ENCODE measurements around the gene REV1. TPM values are rescaled to one million over a fixed set of nuclear protein-coding genes. Genes with fewer than 3 reads are reported as not detected.
A peak's percentile ranks its signal among the peaks of the same experiment; 100 is the strongest.
"Not testable (repeated sequence)": the region's sequence is repeated elsewhere in the genome, so short reads cannot be mapped to it uniquely, and the experiment has no call there.

The REV1 gene
- total RNA-seq = 27.1 and 36.0 TPM in 2 replicates

DNA sequence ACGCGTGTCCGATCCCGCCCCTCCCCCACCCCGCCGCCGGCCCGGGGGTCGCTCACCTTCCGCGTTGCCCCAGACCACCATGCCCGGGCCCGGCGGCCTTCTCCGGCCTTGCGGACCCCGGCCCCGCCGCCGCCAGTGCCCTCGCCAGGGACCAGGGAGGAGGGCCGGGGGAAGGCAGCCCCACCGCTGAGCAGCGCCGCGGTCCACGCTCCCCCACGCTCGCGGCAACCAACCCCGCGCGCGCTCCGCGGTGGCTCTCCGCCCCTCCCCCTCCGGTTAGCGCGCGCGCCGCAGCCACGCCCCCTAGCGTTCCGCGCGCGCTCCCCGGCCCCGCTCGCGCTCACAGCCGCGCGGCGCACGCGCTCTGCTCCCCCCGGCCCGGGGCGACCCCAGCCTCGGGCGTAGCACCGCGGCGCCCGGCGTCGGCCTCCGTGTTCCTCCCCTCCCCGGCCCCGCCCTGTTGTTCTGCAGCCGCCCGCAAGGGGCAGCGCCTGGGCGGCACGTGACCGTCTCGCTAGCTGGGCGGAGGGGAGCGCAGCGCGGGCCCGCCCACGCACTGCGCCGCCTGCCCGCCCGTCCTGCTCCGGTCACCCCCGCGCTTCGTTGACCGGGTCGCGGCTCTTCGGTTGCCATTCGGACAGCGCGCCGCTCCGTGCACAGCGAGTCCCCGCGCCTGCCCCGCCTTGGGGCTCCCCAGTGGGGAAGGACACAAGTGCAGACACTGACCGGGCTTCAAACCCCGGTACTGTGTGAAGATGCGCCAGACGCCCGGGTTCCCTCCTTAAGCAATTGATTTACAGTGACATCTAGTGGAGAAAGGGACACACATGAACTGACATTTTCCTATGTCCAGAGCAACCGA lies at the start of gene REV1:
REV1 (minus strand) TSS at position 257 of the 862 bp plus-strand sequence. CDS start 25,042 bp downstream, outside the sequence.
- peak; percentile 76 for DNase-seq (ENCODE audit: extremely low read depth, low read depth, low spot score)

DNA sequence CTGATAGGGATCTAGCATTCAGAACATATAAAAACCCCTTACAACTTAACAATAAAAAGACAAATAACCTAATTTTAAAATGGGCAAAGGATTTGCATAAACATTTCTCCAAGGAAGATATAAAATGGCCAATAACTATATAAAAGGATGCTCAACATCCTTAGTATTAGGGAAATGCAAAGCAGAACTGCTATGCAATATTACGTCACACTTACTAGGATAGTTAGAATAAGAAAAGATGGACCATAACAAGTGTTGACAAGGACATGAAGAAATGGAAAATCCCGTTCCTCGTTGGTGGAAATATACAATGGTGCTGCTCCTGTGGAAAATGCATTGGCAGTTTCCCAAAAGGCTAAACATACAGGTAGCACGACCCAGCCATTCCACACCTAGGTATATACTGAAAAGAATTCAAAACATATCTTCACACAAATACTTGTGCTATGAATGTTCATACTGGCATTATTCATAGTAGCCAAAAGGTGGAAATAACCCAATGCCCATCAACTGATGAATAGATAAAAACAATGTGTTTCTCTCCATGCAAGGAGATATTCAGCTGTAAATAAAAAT lies 48.2 kb upstream of the REV1 start:
- no peak for DNase-seq (ENCODE audit: extremely low read depth, low read depth, low spot score)

DNA sequence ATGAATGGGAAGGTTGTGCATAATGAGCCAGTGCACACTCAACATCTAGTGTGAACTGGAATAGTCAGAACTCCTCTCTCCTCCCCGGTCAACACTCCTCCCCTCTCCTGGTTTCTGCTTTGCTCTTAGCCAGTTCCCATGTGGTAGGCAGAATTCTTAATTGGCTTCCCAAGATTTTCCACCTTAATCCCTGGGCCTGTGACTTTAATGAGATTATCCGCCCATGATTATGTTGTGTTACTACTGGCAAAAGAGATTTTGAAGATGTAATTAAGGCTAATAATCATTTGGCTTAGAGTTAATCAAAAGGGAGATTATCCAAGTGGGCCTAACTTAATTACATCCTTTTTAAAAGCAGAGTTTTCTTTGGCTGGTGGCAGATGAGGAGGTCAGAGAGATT lies 34.2 kb upstream of the REV1 start:
- no peak for DNase-seq (ENCODE audit: extremely low read depth, low read depth, low spot score)

DNA sequence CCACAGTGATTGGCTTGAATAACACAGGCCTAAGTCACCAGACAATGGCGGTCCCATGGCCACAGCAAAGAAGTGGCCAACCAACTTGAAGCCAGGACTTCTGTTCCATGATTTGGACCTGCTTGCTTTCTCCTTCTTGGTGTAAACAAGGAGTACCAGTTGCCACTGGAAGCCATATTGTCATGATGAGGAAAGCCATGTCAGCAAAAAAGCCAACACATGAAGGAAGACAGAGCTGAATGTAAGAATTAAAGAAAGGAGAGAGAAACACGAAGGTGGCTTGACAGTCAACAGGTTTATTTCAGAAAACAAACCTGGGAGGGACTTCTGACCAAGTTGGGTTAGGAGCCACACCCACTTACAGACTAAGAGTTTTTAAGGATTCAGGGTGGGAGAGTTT lies 32.3 kb upstream of the REV1 start:
- no peak for DNase-seq (ENCODE audit: extremely low read depth, low read depth, low spot score)

DNA sequence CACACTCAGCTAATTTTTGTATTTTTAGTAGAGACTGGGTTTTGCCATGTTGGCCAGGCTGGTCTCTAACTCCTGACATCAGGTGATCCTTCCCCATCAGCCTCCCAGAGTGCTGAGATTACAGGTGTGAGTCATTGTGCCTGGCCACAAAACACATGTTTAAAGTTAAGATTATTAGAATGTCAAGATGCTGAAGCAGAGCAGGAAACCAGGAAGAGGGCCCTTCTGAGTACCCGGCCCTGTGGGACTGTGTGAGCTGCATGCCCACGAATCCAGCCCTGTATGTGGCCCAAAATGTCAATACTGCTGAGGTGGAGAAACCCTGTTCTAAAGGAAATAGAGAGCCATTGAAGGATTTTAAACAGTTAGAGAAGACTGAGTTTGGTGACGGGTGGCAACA lies 31.0 kb upstream of the REV1 start:
- DNase-seq (ENCODE audit: extremely low read depth, low read depth, low spot score) = no peak

DNA sequence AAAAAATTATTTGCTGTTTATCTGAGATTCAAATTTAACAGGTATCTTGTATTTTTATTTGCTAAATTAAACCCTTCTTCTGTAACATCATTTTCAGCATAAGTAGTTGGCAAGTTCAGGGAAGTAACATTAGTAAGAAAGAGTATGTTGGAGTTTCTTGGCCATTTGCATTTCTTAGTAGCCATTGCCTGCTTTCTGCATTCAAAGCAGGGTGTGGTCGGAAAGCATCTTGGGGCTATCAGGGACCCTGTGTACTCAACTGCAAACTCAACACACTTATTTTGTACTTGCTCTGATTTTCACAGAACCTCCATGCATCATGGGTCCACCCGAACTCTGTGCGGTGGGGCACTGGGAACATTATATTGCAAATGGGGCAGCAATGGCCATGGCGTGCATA lies 30.4 kb upstream of the REV1 start:
- no peak for DNase-seq (ENCODE audit: extremely low read depth, low read depth, low spot score)

DNA sequence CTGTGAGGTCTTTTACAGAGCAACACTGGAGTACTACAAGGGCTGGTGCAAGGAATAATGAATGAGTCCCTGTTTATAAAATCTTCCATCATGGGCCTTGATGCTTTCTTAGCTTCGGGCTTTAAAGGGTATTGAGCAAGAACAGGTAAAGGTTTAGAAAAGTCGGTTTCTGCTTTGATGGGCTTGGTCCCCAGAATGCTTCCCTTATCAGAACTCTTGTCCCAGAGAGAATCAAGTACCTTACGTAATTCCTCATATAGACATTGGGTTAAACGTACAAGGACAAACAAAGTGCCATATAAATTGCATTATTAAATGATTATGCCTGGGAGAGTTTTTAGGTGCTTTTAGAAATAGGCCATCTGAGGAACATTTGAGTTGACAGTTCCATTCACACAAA lies 24.5 kb upstream of the REV1 start:
- DNase-seq (ENCODE audit: extremely low read depth, low read depth, low spot score) = no peak

DNA sequence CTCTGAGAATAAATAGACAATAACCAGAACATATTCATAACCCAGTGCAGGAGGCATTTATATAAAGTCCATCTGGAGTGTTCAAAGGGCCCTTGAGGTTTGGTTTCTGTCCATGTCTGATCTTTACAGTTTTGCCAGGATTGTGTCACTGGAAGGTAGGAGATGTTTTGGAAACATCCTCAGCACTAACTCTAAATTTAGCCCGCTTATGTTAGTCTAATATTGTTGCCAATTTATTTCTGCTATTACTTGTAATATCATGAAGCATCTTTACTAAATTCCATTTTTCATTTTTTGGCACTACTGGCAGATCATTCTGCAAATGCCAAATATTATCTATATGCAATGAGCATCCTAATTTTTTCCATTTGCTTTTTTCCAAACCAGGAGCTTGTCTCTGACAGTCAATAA lies 22.4 kb upstream of the REV1 start:
- DNase-seq (ENCODE audit: extremely low read depth, low read depth, low spot score) = no peak

DNA sequence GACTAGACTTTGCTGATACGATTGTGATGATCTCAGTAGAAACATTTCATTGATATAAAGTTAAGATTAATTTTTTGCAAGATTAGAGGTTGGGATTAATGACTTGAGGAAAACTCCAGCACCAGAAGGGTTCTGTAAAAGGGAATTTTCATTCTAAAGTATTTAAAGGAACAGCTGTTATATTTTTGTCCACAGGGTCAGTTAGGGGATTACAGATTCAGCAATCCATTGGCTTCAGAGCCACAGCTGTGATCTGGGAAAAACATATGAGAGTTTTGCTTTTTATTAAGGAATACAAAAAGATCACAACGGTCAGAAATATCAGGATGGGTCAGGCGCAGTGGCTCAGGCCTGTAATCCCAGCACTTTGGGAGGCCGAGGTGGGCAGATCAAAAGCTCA lies 19.6 kb upstream of the REV1 start:
- no peak for DNase-seq (ENCODE audit: extremely low read depth, low read depth, low spot score)

DNA sequence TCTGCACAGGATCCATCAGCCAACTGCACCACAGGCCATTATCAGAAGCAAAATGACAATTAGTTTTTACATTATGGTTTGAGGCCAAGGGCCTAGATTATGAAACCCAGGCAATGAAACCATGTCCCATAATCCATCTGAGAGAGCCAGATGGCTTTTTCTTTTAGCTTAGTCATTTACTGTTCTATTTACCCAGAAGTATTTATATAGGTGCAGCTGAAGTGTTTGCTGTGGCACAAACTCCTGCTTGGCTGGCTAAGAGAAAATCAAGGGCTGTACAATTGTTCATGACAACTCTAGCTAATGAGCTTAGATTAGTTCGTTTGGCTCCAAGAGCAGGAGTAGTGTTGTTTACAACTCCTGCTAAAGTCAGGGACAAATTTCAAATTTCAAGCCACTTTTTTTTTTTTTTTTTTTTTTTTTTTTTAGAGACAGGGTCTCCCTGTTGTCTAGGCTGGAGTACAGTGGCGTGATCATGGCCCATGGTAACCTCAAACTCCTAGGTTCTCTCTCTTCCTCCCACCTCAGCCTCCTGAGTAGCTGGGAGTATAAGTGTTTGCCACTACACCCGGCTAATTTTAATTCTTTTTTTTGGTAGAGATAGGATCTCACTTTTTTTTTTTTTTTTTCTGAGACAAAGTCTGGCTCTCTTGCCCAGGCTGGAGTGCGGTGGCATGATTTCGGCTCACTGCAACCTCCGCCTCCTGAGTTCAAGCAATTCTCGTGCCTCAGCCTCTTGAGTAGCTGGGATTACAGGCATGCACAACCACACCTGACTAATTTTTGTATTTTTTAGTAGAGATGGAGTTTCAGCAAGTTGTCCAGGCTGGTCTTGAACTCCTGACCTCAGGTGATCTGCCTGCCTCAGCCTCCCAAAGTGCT lies 18.4 kb upstream of the REV1 start:
- DNase-seq (ENCODE audit: extremely low read depth, low read depth, low spot score) = no peak

DNA sequence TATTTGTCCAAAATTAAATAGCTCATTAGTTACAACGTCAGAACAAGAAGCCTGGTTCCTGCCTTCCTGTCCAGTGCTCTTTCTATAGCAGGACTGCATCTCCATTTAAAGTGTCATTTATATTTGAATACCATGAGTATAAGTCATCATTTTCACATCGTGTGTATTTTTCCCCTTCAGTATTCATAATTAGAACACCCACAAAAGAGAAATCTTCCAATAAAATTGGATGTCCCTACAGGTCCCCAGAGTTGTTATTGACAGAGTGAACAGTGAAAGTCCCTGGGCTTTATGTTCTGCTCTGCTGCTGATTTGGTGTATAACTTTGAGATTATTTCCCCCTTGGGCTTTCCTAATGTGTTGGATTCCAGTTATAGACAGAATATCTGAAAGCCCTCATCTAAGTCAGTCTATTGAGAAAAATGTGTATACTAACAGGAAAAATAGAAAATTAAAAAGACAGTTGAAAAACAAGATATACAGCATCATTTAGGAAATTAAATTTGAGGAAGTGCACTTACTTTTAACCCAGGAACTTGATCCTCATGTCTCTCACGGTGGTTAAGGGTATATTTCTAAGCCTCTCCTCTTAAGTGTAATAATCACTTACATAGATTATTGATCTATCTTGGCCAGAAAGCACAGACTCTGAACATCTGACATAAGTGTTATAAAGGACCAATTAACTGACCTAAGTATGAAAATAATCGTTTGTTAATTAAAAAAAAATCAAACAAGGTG lies 15.2 kb upstream of the REV1 start:
- no peak for DNase-seq (ENCODE audit: extremely low read depth, low read depth, low spot score)

DNA sequence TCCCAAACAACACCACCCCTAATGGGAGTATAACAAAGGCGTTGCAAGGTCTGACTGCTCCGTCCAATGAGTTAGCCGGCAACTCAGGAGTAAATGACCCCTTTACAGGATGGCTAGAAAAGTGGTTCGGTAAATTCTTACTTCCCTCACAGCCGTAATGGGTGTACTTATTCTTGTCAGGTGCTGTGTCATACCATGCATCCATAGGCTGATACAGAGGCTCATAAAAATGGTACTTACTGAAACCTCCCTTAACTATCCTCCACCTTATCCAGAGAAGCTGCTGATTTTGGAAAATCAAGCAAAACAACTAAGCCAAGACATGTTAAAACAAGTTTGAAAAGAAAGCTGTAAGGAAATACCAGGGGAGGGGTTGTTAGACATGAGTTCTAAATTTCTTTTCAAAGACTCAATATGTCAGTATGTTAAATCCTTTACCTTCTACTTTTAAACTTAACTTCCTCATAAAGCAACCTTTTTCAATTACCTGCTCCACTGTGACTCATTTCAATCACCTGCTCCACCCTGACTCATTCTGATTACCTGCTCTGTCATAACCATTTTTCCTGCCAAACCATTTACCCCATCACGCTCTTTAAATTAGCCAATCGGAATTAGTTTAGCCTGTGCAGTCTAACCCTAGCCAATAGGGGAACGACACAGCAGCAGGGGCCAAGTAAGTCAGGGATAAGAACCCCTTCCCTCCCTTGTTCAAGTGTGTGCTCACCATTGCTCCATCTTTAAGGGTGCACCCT lies 14.0 kb upstream of the REV1 start:
- not testable (repeated sequence) for DNase-seq (ENCODE audit: extremely low read depth, low read depth, low spot score)

DNA sequence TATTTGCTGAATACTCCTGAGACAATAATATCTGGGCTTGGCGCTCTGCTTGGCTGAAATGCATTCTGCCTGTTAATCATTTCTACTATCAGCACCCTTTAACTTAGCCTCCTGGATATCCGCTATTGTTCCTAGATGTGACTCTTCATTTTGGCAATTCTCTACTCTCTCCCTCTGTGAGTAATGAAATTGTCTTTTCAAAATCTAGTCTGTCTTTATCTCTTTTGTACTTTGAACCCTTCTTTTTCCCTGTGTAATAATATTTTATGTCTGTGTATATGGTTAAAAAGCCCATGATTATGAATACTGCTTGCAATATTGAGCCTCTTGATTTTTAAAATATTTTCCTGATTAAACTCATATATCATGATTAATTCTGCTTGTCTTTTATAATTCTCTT lies 6.2 kb upstream of the REV1 start:
- no peak for DNase-seq (ENCODE audit: extremely low read depth, low read depth, low spot score)

DNA sequence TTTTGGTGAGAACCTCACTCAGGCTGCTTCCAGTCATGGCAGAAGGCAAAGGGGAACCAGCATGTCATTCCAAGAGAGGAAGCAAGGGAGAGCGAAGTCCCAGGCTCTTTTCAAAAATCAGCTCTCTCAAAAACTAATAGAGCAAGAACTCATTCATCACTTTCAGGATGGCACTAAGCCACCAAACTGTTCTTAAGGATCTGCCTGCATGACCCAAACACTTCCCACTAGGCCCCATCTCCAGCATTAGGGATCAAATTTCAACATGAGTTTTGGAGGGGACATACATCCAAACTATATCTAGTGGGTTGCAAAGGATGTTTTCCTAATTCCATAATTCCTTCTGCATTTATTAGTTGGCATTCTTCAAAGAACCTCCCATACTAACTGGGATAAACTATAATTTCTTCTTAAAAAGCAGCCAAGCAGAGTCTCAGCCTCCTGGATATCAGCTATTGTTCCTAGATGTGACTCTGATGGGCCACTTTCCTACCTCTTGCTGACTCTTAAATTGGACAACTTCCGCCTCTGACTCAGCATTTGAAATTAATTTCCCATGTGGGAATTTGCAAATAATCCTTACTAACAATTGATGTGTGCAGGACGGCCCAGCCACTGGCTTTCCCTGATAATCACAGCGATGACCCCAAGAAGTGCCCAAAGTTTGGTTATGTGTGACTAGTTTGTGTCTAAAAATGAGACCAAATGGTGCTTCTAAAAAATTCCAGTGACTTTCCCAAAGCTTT lies 5.5 kb upstream of the REV1 start:
- DNase-seq (ENCODE audit: extremely low read depth, low read depth, low spot score) = no peak

DNA sequence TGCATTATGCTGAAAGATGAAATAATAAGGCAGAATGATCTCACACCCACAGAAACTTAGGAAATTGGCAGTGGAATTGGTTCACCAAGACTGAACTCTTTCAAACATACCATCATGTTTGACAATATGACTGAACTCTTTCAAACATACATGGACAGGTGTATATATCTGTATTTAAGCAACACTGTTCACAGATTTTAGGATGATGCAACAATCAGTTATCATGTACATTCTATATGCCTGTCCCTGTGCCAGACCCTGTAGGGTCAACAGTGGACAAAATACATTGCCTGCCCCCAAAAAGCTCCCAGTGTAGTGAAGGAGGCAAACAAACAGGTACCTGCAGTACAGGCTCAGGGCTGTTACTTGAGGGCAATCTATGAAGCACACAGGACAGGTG lies 2.9 kb upstream of the REV1 start:
- no peak for DNase-seq (ENCODE audit: extremely low read depth, low read depth, low spot score)

DNA sequence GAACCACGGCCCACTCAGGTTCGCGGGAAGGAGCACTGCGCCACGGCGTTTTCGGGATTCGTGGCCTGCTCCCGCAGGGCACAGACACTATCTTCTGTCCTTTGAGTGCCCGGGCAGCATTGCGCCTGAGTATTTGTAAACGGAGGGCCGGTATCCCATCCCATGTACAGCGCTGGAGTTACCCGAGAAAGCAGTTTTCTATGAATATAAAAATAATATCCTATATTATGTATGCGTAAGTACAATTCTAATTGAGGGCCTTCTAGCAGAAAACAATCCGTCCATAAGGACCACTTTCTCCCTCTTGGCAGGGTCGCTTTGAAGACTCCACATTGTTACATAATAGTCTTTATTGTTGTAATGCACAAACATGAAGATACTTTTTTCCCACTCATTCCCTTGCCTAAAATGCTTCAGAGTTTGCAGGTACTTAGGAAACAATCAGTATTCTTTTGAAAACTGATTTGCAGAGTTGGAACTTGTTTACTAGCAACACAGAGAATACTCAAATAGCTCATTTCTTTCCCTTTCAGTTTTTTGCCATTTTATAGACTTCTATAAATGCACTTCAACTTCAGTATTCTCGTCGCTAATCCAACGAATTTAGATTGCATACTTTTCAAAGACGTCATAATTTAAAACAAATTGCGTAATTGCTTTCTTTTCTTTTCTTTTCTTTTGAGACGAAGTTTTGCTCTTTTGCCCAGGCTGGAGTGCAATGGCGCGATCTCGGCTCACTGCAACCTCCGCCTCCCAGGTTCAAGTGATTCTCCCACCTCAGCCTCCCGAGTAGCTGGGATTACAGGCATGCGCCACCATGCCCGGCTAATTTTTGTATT lies 1.0 kb upstream of the REV1 start:
- no peak for DNase-seq (ENCODE audit: extremely low read depth, low read depth, low spot score)

DNA sequence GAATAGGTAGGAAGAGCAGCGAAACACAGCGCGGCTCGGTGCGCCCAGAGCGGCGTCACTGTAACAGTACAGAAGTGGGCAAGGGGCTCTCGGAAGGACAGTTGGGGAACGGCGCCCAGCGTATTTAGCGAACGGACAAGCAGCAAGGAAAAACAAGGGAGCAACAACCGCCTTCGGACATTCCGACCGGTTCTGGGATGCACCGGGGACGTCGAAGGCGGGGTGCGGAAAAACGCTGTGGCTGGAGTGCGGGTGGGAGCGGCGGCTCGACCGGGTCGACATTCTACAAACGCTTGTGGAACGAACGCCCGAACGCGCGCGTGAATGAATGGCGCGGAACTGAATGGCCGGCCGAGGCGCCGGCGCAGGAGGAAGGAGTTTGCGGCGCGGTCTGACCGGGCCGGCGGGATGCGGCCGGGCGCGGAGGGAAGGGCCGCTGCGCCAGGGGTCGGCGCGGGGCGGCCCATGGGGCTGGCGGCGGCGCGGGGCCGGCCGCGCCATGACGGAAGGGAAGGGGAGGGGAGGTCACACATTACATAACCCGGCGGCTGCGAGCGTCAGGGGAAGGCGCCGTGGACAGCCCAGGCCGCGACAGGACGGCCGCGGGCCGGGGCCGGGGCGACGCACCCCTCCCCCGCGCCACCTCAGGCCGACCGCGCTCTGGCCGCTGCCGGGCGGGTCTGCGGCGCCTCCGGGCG lies 605 bp downstream of the REV1 start:
- no peak for DNase-seq (ENCODE audit: extremely low read depth, low read depth, low spot score)

DNA sequence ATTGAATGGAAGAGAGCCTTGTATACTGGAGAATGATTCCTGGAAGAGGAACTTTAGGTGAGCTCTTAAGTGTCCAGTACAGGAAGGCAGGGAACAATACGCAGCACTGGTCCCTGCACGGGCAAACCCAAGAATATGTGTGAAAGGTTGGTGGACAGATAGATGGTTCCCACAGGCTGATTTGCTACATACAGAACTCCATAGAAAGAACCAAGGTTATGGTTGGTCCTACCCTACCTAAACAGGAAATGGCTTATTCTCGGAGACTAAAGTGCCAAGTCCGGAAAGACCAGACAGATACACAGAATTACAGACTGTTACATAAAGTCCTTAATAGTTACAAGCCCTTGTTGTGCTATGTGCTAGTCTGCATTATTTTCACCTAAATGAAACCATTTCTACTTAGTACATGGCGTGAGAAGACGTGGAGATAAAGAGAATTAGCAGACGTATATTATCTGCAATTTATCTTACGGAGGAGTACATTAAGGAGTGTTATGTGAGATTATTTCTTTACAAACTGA lies 1.2 kb downstream of the REV1 start:
- DNase-seq (ENCODE audit: extremely low read depth, low read depth, low spot score) = no peak

Measured in glomerular endothelial cell (primary cell).